RPMI8226 (cell line): ENCODE data around the gene USP9X.
"Not testable (repeated sequence)": the region's sequence is repeated elsewhere in the genome, so short reads cannot be mapped to it uniquely, and the experiment has no call there.

Experiments
- DNase-seq: peaks from one replicate; pipeline ENCODE4 v3.0.0-alpha.2; 2015

USP9X gene

GRCh38 chrX:41087201-41087600 lies 2.0 kb downstream of the USP9X start:
- DNase-seq, result peak; percentile 7

DNA sequence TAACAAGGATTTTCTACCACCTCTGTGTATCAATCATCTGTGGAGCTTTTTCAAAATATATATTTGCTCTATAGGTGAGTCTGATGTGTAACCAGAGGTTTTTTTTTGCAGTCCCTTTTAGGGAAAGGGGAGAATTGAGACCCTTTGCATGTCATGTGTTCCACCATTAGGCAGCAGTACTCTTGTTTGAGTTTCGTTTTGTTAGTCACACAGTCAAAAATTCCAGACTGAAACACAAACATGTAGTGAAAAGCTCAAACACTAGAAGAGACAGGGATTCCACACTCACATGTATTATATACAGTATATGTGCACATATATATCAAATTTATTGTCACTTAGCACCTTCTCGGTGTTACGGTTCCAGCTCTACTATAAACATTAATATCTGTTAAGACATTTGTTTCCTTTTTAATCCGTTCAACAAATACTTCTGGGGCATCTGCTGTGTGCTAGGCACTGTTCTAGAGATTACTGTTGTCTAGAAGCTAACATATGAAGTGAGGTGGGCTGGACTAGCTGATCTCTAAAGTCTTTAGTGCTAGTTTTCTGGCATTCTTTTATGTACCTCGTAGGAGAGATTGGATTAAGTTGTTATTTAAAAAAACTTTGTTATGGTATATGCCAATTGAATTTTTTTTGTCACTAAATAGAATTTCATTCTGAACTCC lies 5.5 kb downstream of the USP9X start:
- DNase-seq, result no peak

DNA sequence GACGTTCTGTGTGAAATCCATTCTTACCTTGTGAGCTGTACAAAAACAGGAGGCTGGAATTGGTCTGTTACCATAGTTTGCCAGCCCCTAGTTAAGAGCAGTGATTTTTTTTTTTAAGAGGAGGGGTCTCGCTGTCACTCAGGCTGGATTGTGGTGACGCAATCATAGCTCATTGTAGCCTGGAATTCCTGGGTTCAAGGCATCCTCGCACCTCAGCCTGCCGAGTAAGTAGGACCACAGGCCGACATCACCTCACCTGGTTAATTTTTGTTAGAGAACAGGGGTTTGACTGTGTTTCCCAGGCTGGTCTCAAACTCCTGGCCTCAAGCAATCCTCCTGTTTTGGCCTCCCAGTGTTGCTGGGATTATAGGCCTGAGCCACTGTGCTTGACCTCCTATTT lies 7.5 kb downstream of the USP9X start:
- DNase-seq, result no peak

DNA sequence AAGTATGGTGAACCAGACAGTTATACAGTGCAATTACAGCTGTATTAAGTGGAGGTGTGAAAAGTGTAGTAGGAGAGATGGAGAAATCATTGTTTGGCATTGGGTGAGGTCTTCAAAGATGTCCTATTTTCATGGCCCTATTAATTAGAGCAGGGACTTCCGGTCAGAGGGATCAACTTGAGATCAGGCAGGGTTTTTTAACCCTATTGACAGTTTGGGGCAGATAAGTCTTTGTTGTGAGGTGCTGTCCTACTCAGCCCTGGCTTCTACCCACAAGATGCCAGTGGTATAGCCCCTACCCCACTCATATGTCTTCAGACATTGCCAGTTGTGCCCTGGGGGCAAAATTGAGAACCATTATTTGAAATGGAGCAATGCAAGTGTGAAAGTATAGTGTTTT lies 9.9 kb downstream of the USP9X start:
- no peak for DNase-seq

DNA sequence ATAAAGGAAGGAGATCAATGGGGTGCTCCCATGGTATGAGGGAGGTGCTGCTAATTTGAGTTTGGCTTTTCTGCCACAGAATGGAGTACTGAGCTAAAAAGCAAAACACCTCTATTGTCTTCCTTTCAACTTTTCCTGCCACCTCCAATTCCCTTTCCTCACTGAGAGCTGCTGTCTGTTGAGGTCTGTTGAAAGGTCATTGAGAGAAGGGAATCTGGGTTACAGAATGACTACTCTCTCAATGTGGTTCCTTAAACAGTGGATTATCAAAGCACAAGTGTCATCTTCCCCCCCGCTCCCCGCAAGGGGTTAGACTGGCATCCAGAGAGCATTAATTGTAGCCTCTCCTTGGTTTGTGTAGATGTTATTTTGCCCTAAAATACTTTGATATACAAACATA lies 10.7 kb downstream of the USP9X start:
- no peak for DNase-seq

GRCh38 chrX:41096339-41096955 lies 11.2 kb downstream of the USP9X start:
- DNase-seq, result no peak

DNA sequence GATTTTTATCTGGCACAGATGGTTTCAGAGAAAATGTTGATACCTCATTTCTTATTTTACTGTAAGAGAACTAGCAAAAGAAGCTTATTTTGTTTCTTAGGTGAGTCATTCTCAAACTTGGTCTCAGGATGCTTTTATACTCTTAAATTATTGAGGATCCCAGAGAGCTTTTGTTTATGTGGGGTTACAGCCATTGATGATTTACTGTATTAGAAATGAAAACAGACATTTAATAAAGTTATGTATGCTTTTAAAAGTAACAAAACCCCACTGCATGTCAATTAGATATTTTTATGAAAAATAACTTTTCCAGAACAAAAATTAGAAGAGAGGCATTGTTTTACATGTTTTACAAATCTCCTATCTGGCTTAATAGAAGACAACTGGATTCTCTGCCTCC lies 12.1 kb downstream of the USP9X start:
- DNase-seq, result no peak

DNA sequence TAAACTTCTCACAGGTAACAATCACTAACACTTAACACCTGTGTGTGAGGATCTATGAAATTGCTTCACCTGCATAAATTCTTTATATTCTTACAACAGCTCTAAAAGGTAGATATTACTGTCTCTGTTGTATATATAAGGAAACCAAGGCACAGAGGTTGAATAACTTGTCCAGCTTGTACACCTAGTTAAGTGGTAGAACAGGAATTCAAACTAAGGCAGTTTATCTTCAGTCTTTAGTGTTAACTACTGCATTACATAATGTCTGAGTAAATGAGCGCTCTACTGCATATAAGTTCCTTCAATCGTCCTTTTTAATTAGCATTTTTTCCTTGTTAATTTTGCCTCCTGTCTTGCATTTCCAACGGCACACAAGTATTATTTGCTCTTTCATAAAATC lies 15.0 kb downstream of the USP9X start:
- DNase-seq, result no peak

- no peak for DNase-seq
These were observed 15.6 kb downstream of the USP9X start for GRCh38 chrX:41100819-41101218.

- DNase-seq, result no peak
These were observed 19.8 kb downstream of the USP9X start for GRCh38 chrX:41105005-41105404.

GRCh38 chrX:41106257-41106656 lies 21.0 kb downstream of the USP9X start:
- not testable (repeated sequence) for DNase-seq

GRCh38 chrX:41108007-41108406 lies 22.8 kb downstream of the USP9X start:
- no peak for DNase-seq

- DNase-seq, result no peak
These were observed 23.4 kb downstream of the USP9X start for GRCh38 chrX:41108463-41109205.

- no peak for DNase-seq
These were observed 25.8 kb downstream of the USP9X start for GRCh38 chrX:41110801-41111625.

DNA sequence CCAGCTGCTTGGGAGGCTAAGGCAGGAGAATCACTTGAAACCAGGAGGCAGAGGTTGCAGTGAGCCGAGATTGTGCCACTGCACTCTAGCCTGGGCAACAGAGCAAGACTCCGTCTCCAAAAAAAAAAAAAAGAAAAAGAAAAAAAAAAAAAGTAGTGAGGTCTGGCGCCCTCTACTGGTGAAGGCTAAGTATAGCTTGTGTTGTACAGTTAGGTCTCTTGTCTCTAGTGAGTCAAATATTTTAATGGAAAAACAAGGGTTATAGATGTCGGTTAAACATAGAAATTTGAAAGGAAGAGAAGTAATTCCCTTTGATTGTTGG lies 29.8 kb downstream of the USP9X start:
- peak; percentile 46 for DNase-seq

GRCh38 chrX:41116948-41117347 lies 31.7 kb downstream of the USP9X start:
- peak; percentile 55 for DNase-seq

DNA sequence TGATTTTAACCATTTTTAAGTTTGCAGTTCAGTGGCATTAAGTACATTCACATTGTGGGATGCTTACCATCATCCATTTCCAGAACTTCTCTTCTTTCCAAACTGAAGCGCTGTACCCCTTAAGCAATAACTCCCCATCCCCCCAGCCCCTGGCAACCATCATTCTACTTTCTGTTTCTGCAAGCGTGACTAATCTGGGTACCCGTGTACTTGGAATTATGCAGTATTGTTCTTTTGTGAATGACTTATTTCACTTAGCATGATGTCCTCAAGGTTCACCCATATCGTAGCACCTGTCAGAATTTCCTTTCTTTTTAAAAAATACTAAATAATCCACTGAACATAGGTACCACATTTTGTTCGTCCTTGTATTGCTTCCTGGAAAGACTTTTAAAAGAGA lies 32.9 kb downstream of the USP9X start:
- no peak for DNase-seq

DNA sequence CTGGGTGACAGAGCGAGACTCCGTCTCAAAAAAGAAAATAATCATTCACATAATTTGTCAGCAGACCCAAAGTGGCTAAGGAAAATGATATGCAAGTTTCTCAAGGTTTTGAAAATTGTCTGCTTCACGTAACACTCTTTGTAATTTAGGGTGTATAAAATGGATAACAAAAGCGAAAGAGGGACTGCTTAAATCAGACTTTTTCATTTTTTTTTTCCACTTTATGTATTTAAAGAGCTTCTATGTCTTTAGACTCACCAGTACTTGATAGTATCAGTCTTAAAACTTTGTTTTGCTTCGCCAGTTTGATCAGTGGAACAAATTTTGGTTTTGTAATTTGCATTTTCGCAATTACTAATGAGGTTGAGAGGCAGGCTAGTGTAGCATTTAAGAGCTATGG lies 34.6 kb downstream of the USP9X start:
- DNase-seq, result no peak

GRCh38 chrX:41121766-41122165 lies 36.5 kb downstream of the USP9X start:
- no peak for DNase-seq

- no peak for DNase-seq
These were observed 37.5 kb downstream of the USP9X start for GRCh38 chrX:41122664-41123257.

- no peak for DNase-seq
These were observed 42.4 kb downstream of the USP9X start for GRCh38 chrX:41127477-41128192.

- DNase-seq, result no peak
These were observed 43.7 kb downstream of the USP9X start for GRCh38 chrX:41128955-41129354.
